ENCODE data around the gene DCAF17.
"Not testable (repeated sequence)": the region's sequence is repeated elsewhere in the genome, so short reads cannot be mapped to it uniquely, and the experiment has no call there.

DCAF17 gene

GRCh38 chr2:171411791-171412483, 22.1 kb upstream of the DCAF17 start:
- no peak for DNase-seq

- DNase-seq = no peak
Measured at GRCh38 chr2:171412571-171413175, 21.4 kb upstream of the DCAF17 start.

- not testable (repeated sequence) for DNase-seq
Measured at GRCh38 chr2:171414645-171415044, 19.4 kb upstream of the DCAF17 start.

- peak; percentile 95 to 96 for DNase-seq
Measured at GRCh38 chr2:171416009-171416926, 17.8 kb upstream of the DCAF17 start.

GRCh38 chr2:171419333-171419732, 14.7 kb upstream of the DCAF17 start:
- DNase-seq = no peak

- DNase-seq = no peak
Measured at GRCh38 chr2:171420728-171421563, 13.1 kb upstream of the DCAF17 start.

GRCh38 chr2:171422710-171423495, 11.1 kb upstream of the DCAF17 start:
- DNase-seq = not testable (repeated sequence)

GRCh38 chr2:171430516-171431410, 3.3 kb upstream of the DCAF17 start:
- DNase-seq = no peak

- DNase-seq = no peak
Measured at GRCh38 chr2:171431677-171432167, 2.3 kb upstream of the DCAF17 start.

- no peak for DNase-seq
Measured at GRCh38 chr2:171432206-171432968, 1.6 kb upstream of the DCAF17 start.

GRCh38 chr2:171432969-171433762, 860 bp upstream of the DCAF17 start:
- DNase-seq = peak; percentile 76 to 80

GRCh38 chr2:171433763-171434012, 338 bp upstream of the DCAF17 start, which contains the start of gene METTL8:
TSS of gene METTL8 (minus strand) at chr2:171433990. CDS start at chr2:171392185, 41,805 bp downstream.
- no peak for DNase-seq

GRCh38 chr2:171436307-171436706, 2.3 kb downstream of the DCAF17 start:
- DNase-seq = no peak

GRCh38 chr2:171441470-171441869, 7.4 kb downstream of the DCAF17 start:
- no peak for DNase-seq

- DNase-seq = peak; percentile 25 to 37
Measured at GRCh38 chr2:171447675-171448074, 13.6 kb downstream of the DCAF17 start.

- DNase-seq = no peak
Measured at GRCh38 chr2:171451074-171451473, 17.0 kb downstream of the DCAF17 start.

- DNase-seq = no peak
Measured at GRCh38 chr2:171452773-171453172, 18.7 kb downstream of the DCAF17 start.

- DNase-seq = no peak
Measured at GRCh38 chr2:171459498-171459897, 25.5 kb downstream of the DCAF17 start.

GRCh38 chr2:171460537-171460936, 26.5 kb downstream of the DCAF17 start:
- DNase-seq = no peak

All from Kasumi-1 (cell line).